A549 treated with dexamethasone at 1 μM for 4 hours (cell line): ENCODE results near the gene HMGB2. TPM values are rescaled to one million over a fixed set of nuclear protein-coding genes. Genes with fewer than 3 reads are reported as not detected.

ENCODE experiments used
- total RNA-seq: library from RNA; stranded (reverse); fragments of 200-300 nt; extraction: Qiagen RNA extraction; gene quantifications from 5 replicates; pipeline ENCODE4 v1.2.3, GENCODE V29; 2022

Gene HMGB2
- total RNA-seq: 95.2 to 123 TPM (median 104 TPM) in 5 replicates

GRCh38 chr4:173334085-173334890, at the start of gene HMGB2:
Gene HMGB2, minus strand, starts transcription at chr4:173334358. Its CDS starts 709 bp downstream, at chr4:173333649.

DNA sequence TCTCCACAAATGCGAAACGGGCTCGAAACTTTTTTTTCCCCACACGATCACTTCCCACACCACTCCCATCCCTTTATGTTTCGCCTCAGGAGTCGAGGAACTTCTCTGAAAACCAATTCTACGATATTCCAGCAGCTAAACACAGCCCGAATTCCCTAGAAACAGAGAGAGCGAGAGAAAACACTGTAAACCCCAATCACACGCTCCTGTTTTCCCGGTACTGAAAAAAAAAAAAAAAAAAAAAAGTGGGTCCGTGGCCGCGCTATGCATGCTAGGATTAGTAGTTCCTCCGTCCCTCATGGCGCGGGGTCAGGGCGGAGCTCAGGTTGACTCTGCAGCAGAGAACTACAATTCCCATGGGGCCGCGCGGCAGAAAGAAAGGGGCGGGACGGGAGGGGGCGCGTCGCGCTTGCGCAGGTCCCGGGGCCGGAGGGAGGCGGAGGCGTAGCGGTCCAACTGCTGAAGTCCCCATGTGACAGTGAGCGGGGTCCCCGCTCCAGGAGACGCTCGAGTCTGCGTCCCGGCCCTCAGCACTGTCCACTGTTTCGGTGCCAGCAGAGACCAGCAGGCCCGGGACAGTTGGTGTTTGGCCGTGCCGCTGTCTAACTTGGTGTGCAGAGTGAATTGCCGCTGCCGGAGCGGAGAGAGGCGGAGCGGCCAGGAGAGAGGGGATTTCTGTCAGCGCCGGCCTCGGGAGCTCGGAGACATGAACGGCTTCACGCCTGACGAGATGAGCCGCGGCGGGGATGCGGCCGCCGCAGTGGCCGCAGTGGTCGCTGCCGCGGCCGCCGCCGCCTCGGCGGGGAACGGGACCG, 36.5 kb upstream of the HMGB2 start, which contains the start of gene SAP30:
Gene SAP30, plus strand, starts transcription at position 478 of the 815 bp plus-strand sequence. Its CDS starts 229 bp downstream, at position 707.

Other genes starting within 250 kb of the HMGB2 start
- 21.9 to 28.6 TPM (median 27.1 TPM) in 5 replicates for gene GALNT7, start 165.5 kb downstream of the HMGB2 start, total RNA-seq
- 19.9 to 25.9 TPM (median 20.9 TPM) in 5 replicates for gene SAP30, start 36.6 kb upstream of the HMGB2 start, total RNA-seq
- not detected in 5 replicates for gene SCRG1, start 64.8 kb upstream of the HMGB2 start, total RNA-seq
- 0.49 to 0.79 TPM (median 0.55 TPM) in 5 replicates for gene HAND2, start 195.9 kb upstream of the HMGB2 start, total RNA-seq